Measurements from ENCODE around the gene IRF5. TPM values are rescaled to one million over a fixed set of nuclear protein-coding genes. Genes with fewer than 3 reads are reported as not detected.

Gene IRF5
- total and polyA plus RNA-seq, 2 donors (not counting 1 experiment from before 2014, with no cell fraction given) = 91.3 to 135 TPM

- H3K4me2 ChIP-seq (replicated peaks; ENCODE audit: low read depth, low read length, poor library complexity, severe bottlenecking) = no peak overlapping the region
- no peaks in the 10 kb centered on the region for H3K27me3 ChIP-seq (replicated peaks in 1 of 4; ENCODE audit: control extremely low read depth in 1 of 4, control insufficient read depth in 3 of 4, insufficient read depth in 4 of 4, low read length in 3 of 4)
- peak overlapping the region; percentile 20 for H3K27ac Mint-ChIP-seq
- ChIA-PET CTCF (interaction anchor here (0.6 to 4.6 kb wide), 9 partner anchors 7 to 144 kb away, joined by 3 to 17 read pairs (median 4); no protein-coding TSS in a partner anchor), POLR2A (interaction anchor here (1.1 kb wide), 1 partner anchor 8 kb away, joined by 4 read pairs; no protein-coding TSS in a partner anchor)
- TF ChIP-seq CTCF (IDR thresholded peaks at IDR 0.05) = no peak
- TF ChIP-seq EZH2 (IDR thresholded peaks at IDR 0.05; ENCODE audit: borderline replicate concordance, insufficient read depth, low read depth, low read length, poor library complexity, severe bottlenecking) = no peak
- 90% methylated on average over 21 of the region's 22 CpGs for WGBS (ENCODE audit: insufficient coverage)
- no peak overlapping the region for H3K9ac ChIP-seq (ENCODE audit: low read length)
- intact Hi-C loops (cut with micrococcal nuclease) = no loop called here
- no peak for ATAC-seq (ENCODE audit: low read depth)
- H3K79me2 ChIP-seq (ENCODE audit: control insufficient read depth, insufficient read depth, low read length) = peaks cover 26% of the 10 kb centered on the region
- H3K27me3 Mint-ChIP-seq = no peaks in the 10 kb centered on the region
- H3K9me3 ChIP-seq (ENCODE audit: control extremely low read depth in 1 of 3, control insufficient read depth in 2 of 3, insufficient read depth in 1 of 3, low read length in 2 of 3) = no peaks in the 10 kb centered on the region
- no peak overlapping the region for H2AFZ ChIP-seq (ENCODE audit: insufficient read depth, low read depth, low read length, poor library complexity, severe bottlenecking)
- peaks cover 12% of the 10 kb centered on the region for H4K20me1 ChIP-seq (ENCODE audit: control insufficient read depth, insufficient read depth, low read length, poor library complexity, severe bottlenecking)
- peaks cover 0 to 7% of the 10 kb centered on the region in 2 donors for H3K4me1 ChIP-seq (ENCODE audit: control insufficient read depth in 2 of 2, insufficient read depth in 2 of 2, low read length in 2 of 2)
- H3K9me3 Mint-ChIP-seq (ENCODE audit: insufficient read depth) = no peaks in the 10 kb centered on the region
- H3K36me3 ChIP-seq (replicated peaks in 1 of 2; ENCODE audit: control extremely low read depth in 1 of 2, control insufficient read depth in 1 of 2, extremely low read depth in 1 of 2, insufficient read depth in 2 of 2, low read length in 1 of 2) = peaks cover 0 to 72% of the 10 kb centered on the region in 2 experiments
- H3K4me1 Mint-ChIP-seq = peaks cover 24% of the 10 kb centered on the region
- no peak overlapping the region for H3K4me3 Mint-ChIP-seq
- DNase-seq = no peak
- no peak overlapping the region for H3K4me3 ChIP-seq (ENCODE audit: control extremely low read depth in 1 of 5, extremely low read depth in 1 of 5, insufficient read depth in 1 of 5, low read depth in 2 of 5, low read length in 4 of 5)
- no peak overlapping the region for H3K27ac ChIP-seq (ENCODE audit: low read length in 2 of 2)
Measured at GRCh38 chr7:128946936-128947830, 9.5 kb downstream of the IRF5 start.

GRCh38 chr7:128947854-128948253 is 10.1 kb downstream of the IRF5 start:
- Mint-ChIP-seq H3K27me3 (no peaks in the 10 kb centered on the region), H3K4me3 (no peak overlapping the region), H3K27ac (no peak overlapping the region), H3K4me1 (peaks cover 24% of the 10 kb centered on the region), H3K9me3 (ENCODE audit: insufficient read depth) (no peaks in the 10 kb centered on the region)
- ChIA-PET CTCF (interaction anchor here (0.6 to 4.6 kb wide), 8 partner anchors 8 to 216 kb away, joined by 3 to 17 read pairs (median 3); no protein-coding TSS in a partner anchor), POLR2A (interaction anchor here (0.6 to 1.1 kb wide), 2 partner anchors 8 to 414 kb away, joined by 3 to 4 read pairs; no protein-coding TSS in a partner anchor)
- Histone ChIP-seq H3K79me2 (ENCODE audit: control insufficient read depth, insufficient read depth, low read length) (peaks cover 23% of the 10 kb centered on the region), H3K4me2 (replicated peaks; ENCODE audit: low read depth, low read length, poor library complexity, severe bottlenecking) (no peak overlapping the region), H3K4me3 (ENCODE audit: control extremely low read depth in 1 of 5, extremely low read depth in 1 of 5, insufficient read depth in 1 of 5, low read depth in 2 of 5, low read length in 4 of 5) (no peak overlapping the region), H3K4me1 (ENCODE audit: control insufficient read depth in 2 of 2, insufficient read depth in 2 of 2, low read length in 2 of 2) (peaks cover 0 to 7% of the 10 kb centered on the region in 2 donors), H2AFZ (ENCODE audit: insufficient read depth, low read depth, low read length, poor library complexity, severe bottlenecking) (no peak overlapping the region), H3K36me3 (replicated peaks in 1 of 2; ENCODE audit: control extremely low read depth in 1 of 2, control insufficient read depth in 1 of 2, extremely low read depth in 1 of 2, insufficient read depth in 2 of 2, low read length in 1 of 2) (peaks cover 3 to 73% of the 10 kb centered on the region in 2 experiments), H3K27me3 (replicated peaks in 1 of 4; ENCODE audit: control extremely low read depth in 1 of 4, control insufficient read depth in 3 of 4, insufficient read depth in 4 of 4, low read length in 3 of 4) (no peaks in the 10 kb centered on the region), H3K27ac (ENCODE audit: low read length in 2 of 2) (no peak overlapping the region), H3K9ac (ENCODE audit: low read length) (no peak overlapping the region), H4K20me1 (ENCODE audit: control insufficient read depth, insufficient read depth, low read length, poor library complexity, severe bottlenecking) (peaks cover 12% of the 10 kb centered on the region), H3K9me3 (ENCODE audit: control extremely low read depth in 1 of 3, control insufficient read depth in 2 of 3, insufficient read depth in 1 of 3, low read length in 2 of 3) (no peaks in the 10 kb centered on the region)
- intact Hi-C loops (cut with micrococcal nuclease) = no loop called here
- DNase-seq = no peak
- WGBS (ENCODE audit: insufficient coverage) = 97% methylated on average over 9 of the region's 9 CpGs
- ATAC-seq (ENCODE audit: low read depth) = no peak
- TF ChIP-seq EZH2 (IDR thresholded peaks at IDR 0.05; ENCODE audit: borderline replicate concordance, insufficient read depth, low read depth, low read length, poor library complexity, severe bottlenecking) = no peak
- TF ChIP-seq CTCF (IDR thresholded peaks at IDR 0.05) = no peak

All from B cell (primary cell).